Hippocampal formation (tissue), 2 donors: ENCODE results near the gene MGARP.
A peak's percentile ranks its signal among the peaks of the same experiment; 100 is the strongest.
"Not testable (repeated sequence)": the region's sequence is repeated elsewhere in the genome, so short reads cannot be mapped to it uniquely, and the experiment has no call there.

Experiments used
- DNase-seq, 2 donors: peaks; one replicate each; lab custom pipeline; 2025; lab: John Stamatoyannopoulos, UW

The MGARP gene

GRCh38 chr4:139279760-139280620 lies at the start of gene MGARP:
Gene MGARP (minus strand): TSS chr4:139280225. CDS start chr4:139280158, 67 bp downstream.
- DNase-seq: peak in 1 of 2 donors; percentile 24

DNA sequence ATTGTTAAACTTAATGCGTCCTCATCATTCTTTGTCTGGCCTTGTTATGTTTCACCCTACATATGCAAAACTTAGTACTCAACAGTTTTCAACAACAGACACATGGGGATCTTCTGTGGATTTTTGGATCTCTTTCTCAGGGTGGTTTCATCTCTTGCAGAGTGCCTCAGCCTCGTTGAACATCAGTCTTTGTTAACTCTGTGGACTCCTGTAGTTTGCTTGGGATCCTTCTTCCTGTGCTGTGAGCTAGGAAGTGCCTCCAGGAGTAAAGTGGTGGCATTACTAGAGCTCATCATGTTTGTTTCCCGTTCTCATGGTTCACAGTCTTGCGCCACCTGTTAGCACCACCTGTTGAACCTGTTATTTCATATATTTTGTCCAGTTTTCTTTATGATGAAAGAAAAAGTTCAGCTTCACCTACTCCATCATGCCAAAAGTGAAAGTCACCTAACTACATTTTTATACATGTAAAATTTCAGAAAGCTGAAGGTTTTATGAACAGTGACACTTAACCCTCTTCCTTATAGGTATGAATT lies 49.7 kb upstream of the MGARP start:
- no peak for DNase-seq

DNA sequence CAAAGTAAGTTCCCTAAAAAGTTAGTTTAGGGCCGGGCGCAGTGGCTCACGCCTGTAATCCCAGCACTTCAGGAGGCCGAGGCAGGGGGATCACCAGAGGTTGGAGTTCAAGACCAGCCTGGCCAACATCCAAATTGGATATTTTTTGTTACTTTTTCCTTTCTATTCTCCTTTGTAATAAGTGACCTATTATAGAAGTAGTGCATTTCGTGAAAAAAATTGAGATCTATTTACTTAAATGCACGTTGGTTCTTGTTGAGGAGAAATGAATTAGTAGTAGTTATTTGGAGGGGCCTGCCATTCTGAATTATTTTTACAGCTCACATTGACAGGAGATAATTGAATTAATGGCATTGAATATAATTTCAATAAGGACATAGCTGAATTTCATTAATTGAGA lies 44.6 kb upstream of the MGARP start:
- DNase-seq: no peak

DNA sequence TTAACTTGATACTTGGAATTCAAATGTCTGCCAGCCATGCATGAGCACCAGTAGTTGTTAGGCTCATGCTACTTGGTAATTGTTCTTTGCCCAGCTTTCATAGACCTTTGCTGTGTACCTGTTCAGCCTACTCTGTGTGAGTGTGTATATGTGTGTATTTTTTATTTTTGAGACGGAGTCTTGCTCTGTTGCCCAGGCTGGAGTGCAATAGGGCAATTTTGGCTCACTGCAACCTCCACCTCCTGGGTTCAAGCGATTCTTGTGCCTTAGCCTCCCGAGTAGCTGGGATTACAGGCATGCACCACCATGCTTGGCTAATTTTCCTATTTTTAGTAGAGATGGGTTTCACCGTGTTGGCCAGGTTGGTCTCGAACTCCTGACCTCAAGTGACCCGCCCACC lies 42.5 kb upstream of the MGARP start:
- not testable (repeated sequence) for DNase-seq

DNA sequence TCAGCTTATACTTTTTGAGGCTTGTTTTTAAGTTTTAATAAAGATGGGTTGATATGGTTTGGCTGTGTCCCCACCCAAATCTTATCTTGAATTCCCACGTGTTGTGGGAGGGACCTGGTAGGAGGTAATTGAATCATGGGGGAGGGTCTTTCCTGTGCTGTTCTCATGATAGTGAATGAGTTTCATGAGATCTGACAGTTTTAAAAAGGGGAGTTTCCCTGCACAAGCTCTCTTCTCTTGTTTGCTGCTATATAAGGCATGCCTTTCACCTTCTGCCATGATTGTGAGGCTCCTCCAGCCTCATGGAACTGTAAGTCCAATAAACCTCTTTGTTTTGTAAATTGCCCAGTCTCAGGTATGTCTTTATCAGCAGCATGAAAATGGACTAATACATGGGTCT lies 42.0 kb upstream of the MGARP start:
- DNase-seq: not testable (repeated sequence)

GRCh38 chr4:139319571-139319970 lies 39.5 kb upstream of the MGARP start:
- DNase-seq: no peak

GRCh38 chr4:139317635-139318034 lies 37.6 kb upstream of the MGARP start:
- no peak for DNase-seq

DNA sequence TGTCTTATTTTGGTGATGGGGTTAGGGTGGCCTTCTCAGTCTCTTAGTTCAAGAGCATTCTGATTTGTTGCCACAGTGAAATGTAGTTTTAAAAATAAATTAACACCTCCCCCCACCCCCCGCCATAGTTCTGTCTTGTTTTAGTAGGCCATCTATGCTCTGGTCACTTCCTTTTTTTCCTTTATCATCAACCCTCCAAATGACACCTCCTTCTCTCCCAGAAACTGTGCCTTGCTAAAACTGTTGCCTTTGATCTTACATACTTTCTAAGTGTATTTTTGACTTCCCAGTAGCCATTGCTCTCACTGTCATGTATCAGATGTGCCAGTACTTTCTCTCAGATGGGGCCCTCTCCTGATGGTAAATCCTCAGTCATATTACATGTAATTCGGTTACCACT lies 36.7 kb upstream of the MGARP start:
- no peak for DNase-seq

- no peak for DNase-seq
Measured at GRCh38 chr4:139315221-139315675, 35.2 kb upstream of the MGARP start.

DNA sequence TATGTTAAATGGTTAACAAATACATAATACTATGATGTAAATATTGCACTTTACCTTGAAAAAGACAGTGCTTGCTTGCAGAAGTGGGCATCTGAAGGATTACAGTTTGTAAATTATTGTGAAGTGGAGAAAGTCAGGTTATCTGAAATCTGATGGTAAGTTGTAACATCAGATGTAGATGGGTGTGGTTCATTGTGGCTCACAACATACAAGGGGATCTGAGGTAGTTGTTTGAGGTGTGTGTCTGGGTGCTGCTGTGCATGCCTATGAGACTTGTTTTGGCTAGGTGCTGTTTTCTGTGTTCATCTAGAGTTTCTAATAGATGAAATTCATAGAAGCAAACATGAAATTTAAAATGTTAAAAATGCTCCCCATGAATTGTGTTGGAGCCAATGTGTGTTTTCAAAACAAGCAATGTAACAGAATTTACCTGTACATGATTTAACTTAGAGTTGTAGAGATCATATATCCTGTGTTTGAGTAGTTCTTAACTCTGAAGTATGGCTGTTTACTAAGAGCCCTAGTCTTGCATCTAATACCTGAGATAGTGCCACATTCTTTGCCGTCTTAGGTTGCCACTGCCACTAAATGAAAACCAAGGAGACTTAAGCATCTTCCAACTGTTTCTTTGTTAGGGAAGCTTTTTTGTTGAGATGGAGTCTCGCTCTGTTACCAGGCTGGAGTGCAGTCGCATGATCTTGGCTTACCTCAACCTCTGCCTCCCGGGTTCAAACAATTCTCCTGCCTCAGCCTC lies 34.2 kb upstream of the MGARP start:
- DNase-seq: no peak

GRCh38 chr4:139313414-139313813 lies 33.4 kb upstream of the MGARP start:
- DNase-seq: not testable (repeated sequence)

- no peak for DNase-seq
Measured at GRCh38 chr4:139312552-139313332, 32.7 kb upstream of the MGARP start.

DNA sequence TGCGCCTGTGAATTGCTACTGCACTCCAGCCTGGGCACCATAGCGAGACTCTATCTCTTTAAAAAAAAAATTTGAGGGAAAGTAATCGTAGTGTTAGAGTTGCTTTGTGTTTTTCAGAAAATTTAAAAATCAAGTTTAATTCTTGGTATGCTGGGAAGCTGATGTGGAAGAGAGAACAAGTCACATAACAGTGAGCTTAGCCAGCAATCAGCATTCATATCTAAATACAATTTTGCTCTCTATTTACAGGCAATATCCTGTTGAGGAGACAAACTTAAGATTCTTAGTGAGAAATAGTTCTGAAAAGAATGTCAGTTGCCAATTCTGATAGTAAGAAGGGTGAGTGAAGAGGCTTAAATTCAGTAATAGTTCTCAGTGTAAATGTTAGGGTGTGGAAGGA lies 31.9 kb upstream of the MGARP start:
- DNase-seq: no peak

GRCh38 chr4:139304920-139305319 lies 24.9 kb upstream of the MGARP start:
- no peak for DNase-seq

GRCh38 chr4:139301821-139302611 lies 22.0 kb upstream of the MGARP start, which contains the start of gene NDUFC1:
Gene NDUFC1 (minus strand): TSS chr4:139302477. CDS start chr4:139295798, 6,679 bp downstream.
- peak; percentile 41 to 42 for DNase-seq

DNA sequence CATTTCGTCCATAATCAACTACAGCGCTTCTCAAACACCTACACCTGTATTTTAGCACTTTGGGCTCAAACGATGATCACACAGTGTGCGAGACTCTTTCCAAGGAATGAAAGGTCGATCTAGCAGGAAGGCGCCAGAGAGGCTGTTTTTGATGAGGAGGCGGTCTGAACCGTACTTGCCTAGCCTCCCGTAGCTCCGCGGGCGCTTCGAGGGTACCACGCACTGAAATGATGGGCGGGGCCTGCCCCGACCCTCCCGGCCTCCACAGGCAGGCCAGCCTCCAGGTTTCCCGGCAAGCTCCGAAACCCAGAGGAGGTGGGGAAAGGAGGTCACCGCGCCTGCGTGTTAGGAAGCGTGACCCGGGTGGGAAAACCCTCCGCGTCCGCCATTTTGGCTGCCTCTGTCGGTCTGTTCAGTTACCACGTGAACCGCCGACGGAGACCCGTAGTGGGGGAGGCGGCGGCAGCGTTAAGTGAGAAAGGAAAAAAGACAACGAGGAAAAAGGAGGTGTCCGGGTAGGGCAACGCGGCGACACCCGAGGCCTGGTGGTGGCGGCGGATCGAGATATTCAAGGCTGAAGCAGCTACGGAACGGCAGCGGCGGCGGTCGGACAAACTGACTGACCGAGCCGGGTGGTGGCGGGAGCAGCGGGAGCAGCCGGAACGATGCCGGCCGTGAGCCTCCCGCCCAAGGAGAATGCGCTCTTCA lies 21.2 kb upstream of the MGARP start, which contains the start of gene NAA15:
TSS of gene NAA15 (plus strand) at position 393 of the 708 bp plus-strand sequence. CDS start at position 666, 273 bp downstream.
- peak; percentile 92 to 97 for DNase-seq

DNA sequence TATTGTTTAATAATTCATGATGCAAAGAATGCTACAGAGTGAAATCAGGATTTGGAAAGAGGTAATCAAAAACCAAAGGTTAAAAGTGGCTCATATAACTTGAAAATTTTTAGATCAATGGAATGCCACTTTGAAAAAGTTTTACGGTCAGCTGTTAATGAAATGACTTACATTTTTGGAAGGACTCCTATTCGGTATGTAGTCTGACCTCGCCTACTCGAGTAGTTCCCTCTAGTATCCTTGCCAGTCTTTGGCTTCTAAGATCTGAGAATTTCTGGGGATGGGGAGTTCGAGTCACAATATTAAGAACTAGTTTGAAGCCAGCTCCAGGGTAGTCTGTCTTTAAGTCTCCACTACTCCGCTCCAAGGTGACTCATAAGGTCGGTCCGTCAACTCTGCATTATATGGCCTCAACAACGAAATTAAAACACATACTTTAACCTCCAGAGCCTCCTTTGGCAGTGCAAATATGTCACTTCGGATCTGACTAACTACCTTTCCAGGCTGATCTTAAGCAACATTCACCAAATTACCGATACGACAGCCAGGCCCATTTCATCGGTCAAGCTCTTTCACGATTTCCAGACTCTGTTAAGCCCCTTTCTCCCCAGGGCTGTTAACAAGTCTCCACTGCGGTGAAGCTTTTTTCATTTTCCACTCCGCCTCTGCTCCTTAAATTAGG lies 20.5 kb upstream of the MGARP start:
- DNase-seq: no peak

GRCh38 chr4:139299536-139299935 lies 19.5 kb upstream of the MGARP start:
- no peak for DNase-seq

DNA sequence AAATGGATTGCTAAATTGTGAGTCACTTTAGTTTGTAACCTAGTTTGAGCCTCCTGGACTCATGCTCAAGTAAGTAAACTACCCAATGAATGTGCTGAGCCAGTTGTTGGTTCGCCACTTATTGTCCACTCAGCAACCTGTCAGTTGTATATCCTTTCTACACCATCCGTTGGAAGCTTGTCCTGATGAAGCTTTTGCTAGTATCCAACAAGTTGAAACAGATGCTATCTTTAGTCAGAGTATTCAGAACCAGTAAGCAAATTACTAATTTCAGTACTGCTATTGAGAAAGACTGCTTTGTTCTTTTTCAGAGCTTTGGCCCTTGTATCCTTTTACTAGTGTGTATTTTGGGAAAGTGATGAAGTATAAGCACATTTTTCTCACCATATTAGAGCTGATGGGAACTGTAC lies 17.0 kb upstream of the MGARP start:
- no peak for DNase-seq

GRCh38 chr4:139295942-139296299 lies 15.9 kb upstream of the MGARP start:
- no peak for DNase-seq
